ENCODE measurements around the gene SQOR.

DNA sequence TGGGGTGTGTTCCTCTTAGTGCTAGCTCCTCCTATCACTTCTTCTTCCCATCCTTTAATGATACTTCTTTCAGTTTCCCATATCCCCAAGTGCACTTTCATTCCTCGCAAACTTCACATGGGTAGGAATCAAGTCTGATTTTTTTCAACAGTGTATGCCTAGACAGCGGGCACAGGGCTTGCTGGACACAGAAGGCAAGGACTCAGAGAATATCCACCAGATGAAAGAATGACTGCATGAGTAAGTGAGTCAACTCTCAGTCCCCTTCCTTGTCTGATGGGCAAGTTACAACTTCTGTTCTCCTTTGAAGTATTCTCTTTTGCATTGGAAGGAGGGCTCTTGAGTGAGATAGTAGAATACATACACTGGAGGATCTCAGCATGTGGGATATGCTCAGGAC, 3.1 kb upstream of the SQOR start:
- TF ChIP-seq EZH2 (IDR thresholded peaks at IDR 0.05; ENCODE audit: borderline replicate concordance, low read length), result no peak
- TF ChIP-seq, protein P1, sequence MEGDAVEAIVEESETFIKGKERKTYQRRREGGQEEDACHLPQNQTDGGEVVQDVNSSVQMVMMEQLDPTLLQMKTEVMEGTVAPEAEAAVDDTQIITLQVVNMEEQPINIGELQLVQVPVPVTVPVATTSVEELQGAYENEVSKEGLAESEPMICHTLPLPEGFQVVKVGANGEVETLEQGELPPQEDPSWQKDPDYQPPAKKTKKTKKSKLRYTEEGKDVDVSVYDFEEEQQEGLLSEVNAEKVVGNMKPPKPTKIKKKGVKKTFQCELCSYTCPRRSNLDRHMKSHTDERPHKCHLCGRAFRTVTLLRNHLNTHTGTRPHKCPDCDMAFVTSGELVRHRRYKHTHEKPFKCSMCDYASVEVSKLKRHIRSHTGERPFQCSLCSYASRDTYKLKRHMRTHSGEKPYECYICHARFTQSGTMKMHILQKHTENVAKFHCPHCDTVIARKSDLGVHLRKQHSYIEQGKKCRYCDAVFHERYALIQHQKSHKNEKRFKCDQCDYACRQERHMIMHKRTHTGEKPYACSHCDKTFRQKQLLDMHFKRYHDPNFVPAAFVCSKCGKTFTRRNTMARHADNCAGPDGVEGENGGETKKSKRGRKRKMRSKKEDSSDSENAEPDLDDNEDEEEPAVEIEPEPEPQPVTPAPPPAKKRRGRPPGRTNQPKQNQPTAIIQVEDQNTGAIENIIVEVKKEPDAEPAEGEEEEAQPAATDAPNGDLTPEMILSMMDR (conservative IDR thresholded peaks at IDR 0.05 in 1 of 2, IDR thresholded peaks at IDR 0.05 in 1 of 2; ENCODE audit: extremely low read depth in 1 of 2, insufficient read depth in 1 of 2, low read depth in 1 of 2, low read length in 2 of 2), result no peak
